GM13976 (cell line): Measurements from ENCODE around the gene VWA8.
A peak's percentile ranks its signal among the peaks of the same experiment; 100 is the strongest.

ENCODE experiments used
- DNase-seq: peaks from one replicate; pipeline ENCODE4 v3.0.0; 2012; ENCODE audit warnings: low spot score
- in situ Hi-C: fragments of 300-500 bp; cut with MboI; formaldehyde crosslinking; loops from one replicate; pipeline ENCODE4 v1.12.0; 2022; ENCODE audit warnings: low sequenced_read_pairs, mixed read lengths, inconsistent platforms; ENCODE audit not compliant: unreplicated experiment
- TF ChIP-seq, protein P1 (sequence below): IDR thresholded peaks from 2 replicates; pipeline ENCODE4 v1.5.1; 2012; ENCODE audit warnings: borderline replicate concordance, mild to moderate bottlenecking; ENCODE audit not compliant: insufficient read depth; ENCODE audit errors: extremely low read depth, missing control alignments, control extremely low read depth

Gene VWA8

DNA sequence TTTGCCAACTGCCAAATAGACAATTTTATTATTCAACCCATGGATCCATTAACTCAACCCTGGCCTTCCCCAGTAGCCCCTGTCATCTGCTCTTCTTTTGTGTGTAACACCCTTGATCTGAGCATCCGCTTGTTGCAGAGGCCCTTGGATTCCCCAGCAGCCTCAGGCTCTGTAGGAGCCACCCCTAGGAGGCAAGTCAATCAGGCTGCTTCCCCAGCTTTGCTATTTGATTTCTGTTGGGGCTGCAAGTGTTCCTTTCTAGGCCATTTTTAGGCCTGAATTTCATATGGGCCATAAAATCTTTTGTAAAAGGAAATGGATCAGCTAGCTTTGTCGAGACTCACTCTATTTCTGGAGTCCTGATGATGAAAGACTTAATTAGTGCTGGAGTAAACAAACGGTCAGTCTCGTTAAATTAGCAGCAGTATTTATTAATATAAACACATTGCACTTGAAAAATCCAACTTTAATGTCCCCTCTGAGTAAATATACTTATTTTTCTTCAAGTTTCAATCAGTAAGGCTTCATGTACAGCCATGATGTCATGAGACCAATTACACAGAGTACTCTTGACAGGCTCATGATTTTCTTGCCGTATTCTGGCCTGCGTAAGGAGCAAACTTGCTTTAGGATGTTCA lies 398.2 kb downstream of the VWA8 start:
- DNase-seq: no peak
- in situ Hi-C loops: no loop called here
- TF ChIP-seq, protein P1, sequence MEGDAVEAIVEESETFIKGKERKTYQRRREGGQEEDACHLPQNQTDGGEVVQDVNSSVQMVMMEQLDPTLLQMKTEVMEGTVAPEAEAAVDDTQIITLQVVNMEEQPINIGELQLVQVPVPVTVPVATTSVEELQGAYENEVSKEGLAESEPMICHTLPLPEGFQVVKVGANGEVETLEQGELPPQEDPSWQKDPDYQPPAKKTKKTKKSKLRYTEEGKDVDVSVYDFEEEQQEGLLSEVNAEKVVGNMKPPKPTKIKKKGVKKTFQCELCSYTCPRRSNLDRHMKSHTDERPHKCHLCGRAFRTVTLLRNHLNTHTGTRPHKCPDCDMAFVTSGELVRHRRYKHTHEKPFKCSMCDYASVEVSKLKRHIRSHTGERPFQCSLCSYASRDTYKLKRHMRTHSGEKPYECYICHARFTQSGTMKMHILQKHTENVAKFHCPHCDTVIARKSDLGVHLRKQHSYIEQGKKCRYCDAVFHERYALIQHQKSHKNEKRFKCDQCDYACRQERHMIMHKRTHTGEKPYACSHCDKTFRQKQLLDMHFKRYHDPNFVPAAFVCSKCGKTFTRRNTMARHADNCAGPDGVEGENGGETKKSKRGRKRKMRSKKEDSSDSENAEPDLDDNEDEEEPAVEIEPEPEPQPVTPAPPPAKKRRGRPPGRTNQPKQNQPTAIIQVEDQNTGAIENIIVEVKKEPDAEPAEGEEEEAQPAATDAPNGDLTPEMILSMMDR: no peak

DNA sequence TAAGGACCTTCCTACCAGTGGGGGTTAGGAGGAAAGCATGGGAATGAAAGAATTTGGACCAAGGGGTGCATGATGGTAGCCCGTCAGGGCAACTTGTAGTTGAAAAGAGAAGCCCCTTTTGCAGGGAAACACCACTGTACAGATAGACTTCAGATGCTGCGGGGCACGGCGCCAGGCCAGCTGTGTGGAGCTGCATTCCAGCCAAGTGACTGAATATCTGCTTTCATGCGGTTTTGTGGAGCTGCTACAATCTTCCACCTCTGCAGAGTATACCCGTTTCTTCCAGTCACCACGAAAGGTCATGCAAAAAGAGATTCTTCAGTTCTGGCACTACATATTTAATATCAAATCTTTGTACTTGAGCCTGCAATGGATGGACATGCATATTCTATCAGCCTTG lies 398.8 kb downstream of the VWA8 start:
- DNase-seq: no peak
- TF ChIP-seq, protein P1: no peak
- in situ Hi-C loops: no loop called here

DNA sequence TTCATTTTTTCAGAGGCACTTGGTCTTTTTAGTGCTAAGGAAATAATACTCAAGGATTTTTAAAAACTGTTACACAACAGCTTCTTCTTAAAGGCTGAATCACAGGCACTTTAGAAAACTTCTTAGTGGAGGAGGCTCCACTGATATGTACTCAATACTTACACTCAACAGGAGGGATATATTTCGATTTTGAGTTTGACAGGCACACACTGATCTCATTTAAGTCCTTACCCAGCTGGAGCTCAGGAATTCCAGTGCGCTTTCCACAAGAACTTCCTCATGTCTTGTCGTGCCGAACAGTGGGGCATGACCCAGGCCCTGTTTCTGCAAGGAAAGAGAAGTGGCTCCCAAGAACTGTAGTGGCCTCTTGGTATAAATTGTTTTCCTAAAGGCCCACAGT lies 399.7 kb downstream of the VWA8 start:
- TF ChIP-seq, protein P1: no peak
- in situ Hi-C loops: no loop called here
- DNase-seq: no peak

DNA sequence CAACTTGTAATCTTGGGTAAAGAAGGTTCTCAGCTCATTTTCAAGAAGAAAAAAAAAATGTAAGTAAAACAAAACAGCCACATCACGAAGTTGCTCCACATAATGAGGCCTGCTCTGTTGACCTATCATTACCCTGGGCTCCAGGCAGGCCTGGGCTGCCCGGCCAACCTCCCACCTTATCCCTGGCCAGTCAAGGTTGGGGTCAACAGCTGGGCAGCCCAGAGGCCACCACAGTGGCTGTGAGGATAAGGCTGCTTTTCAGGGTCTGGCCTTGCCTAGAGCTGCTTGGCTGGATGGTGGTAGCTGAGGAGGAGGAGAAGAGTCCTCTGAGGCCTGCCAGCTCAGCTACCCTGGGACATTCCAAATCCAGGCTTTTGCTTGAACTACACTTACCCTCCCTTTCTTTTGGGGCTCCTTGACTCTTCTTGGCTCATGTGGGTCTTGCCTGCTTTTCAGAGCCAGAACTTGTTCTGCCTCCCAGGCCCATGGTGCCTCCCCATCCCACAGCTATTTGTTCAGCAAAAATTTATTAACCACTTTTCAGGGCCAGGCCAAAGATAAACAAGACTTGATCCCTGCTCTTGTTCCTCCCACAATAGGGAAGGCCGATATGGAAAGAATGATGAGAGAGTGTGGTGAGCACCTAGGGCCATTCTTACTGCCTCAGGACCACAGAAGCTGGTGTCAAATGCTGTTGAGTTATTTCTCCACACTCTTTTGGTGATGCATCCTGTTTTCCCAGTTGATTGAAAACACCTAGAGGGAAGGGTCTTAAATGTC lies 401.9 kb downstream of the VWA8 start:
- in situ Hi-C loops: no loop called here
- TF ChIP-seq, protein P1: no peak
- DNase-seq: no peak

DNA sequence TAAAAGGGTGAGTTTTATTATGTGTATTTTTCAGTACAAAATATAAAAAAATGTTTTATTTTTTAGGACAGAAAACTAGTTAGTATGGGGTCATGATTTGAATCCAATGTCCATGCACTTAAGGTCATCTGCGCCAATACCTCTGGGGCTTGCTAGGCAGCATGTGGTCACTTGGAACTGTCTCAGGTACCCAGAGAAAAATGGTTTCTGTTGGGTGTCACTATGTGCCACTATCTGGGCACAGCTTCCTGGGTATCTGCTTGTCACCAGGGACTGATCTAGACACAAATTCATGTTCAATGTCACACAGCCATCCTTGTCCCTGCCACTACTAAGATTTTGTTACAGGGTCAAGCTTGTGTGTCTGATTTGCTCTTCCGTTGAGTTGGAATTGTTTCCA lies 403.2 kb downstream of the VWA8 start:
- in situ Hi-C loops: no loop called here
- no peak for DNase-seq
- TF ChIP-seq, protein P1: no peak

DNA sequence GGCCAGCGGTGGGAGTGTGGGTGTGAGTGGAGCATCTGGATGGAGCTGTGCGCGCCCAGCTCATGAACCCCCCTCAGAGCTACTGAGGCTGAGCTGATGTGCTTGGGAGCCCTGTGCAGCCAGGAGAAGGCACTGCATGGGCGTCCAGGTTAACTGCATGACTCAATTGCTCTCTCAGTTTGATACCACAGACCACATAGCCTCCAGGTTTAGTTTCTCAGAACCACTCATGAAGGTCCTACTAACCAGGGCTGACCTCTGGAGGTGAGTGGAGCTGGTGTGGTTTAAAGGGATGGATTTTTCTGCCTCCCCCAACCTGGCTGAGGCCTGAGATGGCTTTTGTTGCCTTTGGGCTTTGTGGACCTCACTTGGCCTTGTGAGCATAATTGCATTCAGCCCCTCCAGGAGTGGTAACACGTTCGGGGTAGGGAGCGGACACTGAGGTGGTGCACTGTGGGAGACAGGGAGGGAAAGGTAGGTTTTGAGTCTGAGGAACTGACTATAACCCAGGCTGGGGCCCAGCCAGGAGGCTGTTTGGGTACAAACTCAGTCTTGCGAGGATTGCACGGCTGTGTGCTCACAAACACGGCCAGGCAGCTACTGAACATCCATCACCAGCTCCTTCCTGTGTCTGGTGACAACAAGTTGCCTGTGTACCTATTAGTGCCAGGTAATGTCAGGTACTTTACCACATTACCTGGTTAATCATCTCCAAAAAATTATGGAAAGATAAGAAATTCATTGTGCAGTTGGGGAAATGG lies 406.1 kb downstream of the VWA8 start:
- TF ChIP-seq, protein P1: peak; percentile 5
- peak; percentile 72 for DNase-seq
- in situ Hi-C loops: no loop called here
